CD14-positive monocyte (primary cell): ENCODE results near the gene GID8. TPM values are rescaled to one million over a fixed set of nuclear protein-coding genes. Genes with fewer than 3 reads are reported as not detected.

ENCODE experiments used
- DNase-seq, 3 donors: peaks; one replicate each; pipeline ENCODE4 v3.0.0-alpha.2; 2011 to 2022
- H2AFZ ChIP-seq: 2 replicates; pipeline ENCODE4 v1.6.0; 2012; ENCODE audit warnings: mild to moderate bottlenecking, low read depth, low read length, inconsistent platforms; ENCODE audit not compliant: insufficient read depth, poor library complexity, severe bottlenecking
- H3K27ac ChIP-seq, 2 donors: 1 replicate in 1 of 2; 2 replicates in 1 of 2; pipeline ENCODE4 v1.5.1; 2012 to 2013; ENCODE audit warnings: low read length in 2 of 2, control low read depth in 1 of 2, inconsistent platforms in 1 of 2, low read depth in 1 of 2, mild to moderate bottlenecking in 1 of 2
- H3K27me3 ChIP-seq, 2 donors: one replicate each; pipeline versions ENCODE4 v1.6.0 to v1.6.1; 2011 to 2013; ENCODE audit warnings: low read length in 2 of 2; ENCODE audit not compliant: control insufficient read depth in 2 of 2, insufficient read depth in 2 of 2
- H3K36me3 ChIP-seq, 2 donors: replicated peaks in 1 of 2; 1 replicate in 1 of 2; 2 replicates in 1 of 2; pipeline versions ENCODE4 v1.5.1 to v1.6.1; 2012 to 2013; ENCODE audit warnings: low read length in 2 of 2, control low read depth in 1 of 2, inconsistent platforms in 1 of 2, mild to moderate bottlenecking in 1 of 2; ENCODE audit not compliant: insufficient read depth in 2 of 2, control insufficient read depth in 1 of 2
- H3K4me1 ChIP-seq, 2 donors: 1 replicate in 1 of 2; 2 replicates in 1 of 2; pipeline versions ENCODE4 v1.5.1 to v1.6.1; 2012 to 2013; ENCODE audit warnings: low read length in 2 of 2, control low read depth in 1 of 2, inconsistent platforms in 1 of 2, mild to moderate bottlenecking in 1 of 2, moderate library complexity in 1 of 2; ENCODE audit not compliant: insufficient read depth in 2 of 2, control insufficient read depth in 1 of 2
- H3K4me2 ChIP-seq: replicated peaks from 2 replicates; pipeline ENCODE3; 2012; ENCODE audit warnings: low read length, moderate library complexity, mild to moderate bottlenecking; ENCODE audit not compliant: poor library complexity, severe bottlenecking; ENCODE audit errors: extremely low read depth
- H3K4me3 ChIP-seq, 3 experiments: fragments of 200-600 bp in 1 of 3; sonication (generic) in 1 of 3; replicated peaks in 1 of 3; 1 replicate in 2 of 3; 2 replicates in 1 of 3; pipeline ENCODE4 v1.5.1; 2011 to 2013; ENCODE audit warnings: low read length in 3 of 3, mild to moderate bottlenecking in 3 of 3, control low read depth in 2 of 3, low read depth in 2 of 3, inconsistent platforms in 1 of 3, moderate library complexity in 1 of 3
- H3K79me2 ChIP-seq: 2 replicates; pipeline ENCODE4 v1.6.0; 2012; ENCODE audit warnings: mild to moderate bottlenecking, control low read depth, inconsistent platforms, low read length, moderate library complexity; ENCODE audit not compliant: insufficient read depth
- H3K9ac ChIP-seq: 2 replicates; pipeline ENCODE4 v1.6.0; 2017; ENCODE audit warnings: low read length, mild to moderate bottlenecking; ENCODE audit not compliant: insufficient read depth, poor library complexity, severe bottlenecking
- H3K9me3 ChIP-seq, 2 donors: replicated peaks in 1 of 2; 1 replicate in 1 of 2; 2 replicates in 1 of 2; pipeline versions ENCODE4 v1.5.1 to v1.6.1; 2012 to 2013; ENCODE audit warnings: low read length in 2 of 2, control low read depth in 1 of 2; ENCODE audit not compliant: control insufficient read depth in 1 of 2, insufficient read depth in 1 of 2
- H4K20me1 ChIP-seq: 2 replicates; pipeline ENCODE4 v1.6.0; 2012; ENCODE audit warnings: mild to moderate bottlenecking, low read length, control low read depth, moderate library complexity; ENCODE audit not compliant: insufficient read depth
- H3K27ac Mint-ChIP-seq, 7 donors: one replicate each; pipeline ENCODE4 v1.8.0; 2020; ENCODE audit warnings: mild to moderate bottlenecking in 7 of 7, mixed read lengths in 7 of 7, moderate library complexity in 6 of 7, inconsistent platforms in 2 of 7
- H3K27me3 Mint-ChIP-seq, 3 donors: one replicate each; pipeline ENCODE4 v1.8.0; 2021 to 2022; ENCODE audit warnings: low read depth in 3 of 3, mild to moderate bottlenecking in 3 of 3, mixed read lengths in 3 of 3, moderate library complexity in 3 of 3, inconsistent platforms in 1 of 3
- H3K36me3 Mint-ChIP-seq, 2 donors: one replicate each; pipeline ENCODE4 v1.8.0; 2020; ENCODE audit warnings: mixed read lengths in 2 of 2, inconsistent platforms in 1 of 2, mild to moderate bottlenecking in 1 of 2
- H3K4me1 Mint-ChIP-seq: one replicate; pipeline ENCODE4 v1.8.0; 2020; ENCODE audit warnings: mild to moderate bottlenecking, mixed read lengths
- H3K4me3 Mint-ChIP-seq, 2 donors: one replicate each; pipeline ENCODE4 v1.8.0; 2020; ENCODE audit warnings: mild to moderate bottlenecking in 2 of 2, mixed read lengths in 2 of 2, moderate library complexity in 1 of 2
- H3K9me3 Mint-ChIP-seq, 7 donors: one replicate each; pipeline ENCODE4 v1.8.0; 2020 to 2022; ENCODE audit warnings: mixed read lengths in 7 of 7, mild to moderate bottlenecking in 6 of 7, moderate library complexity in 6 of 7, inconsistent platforms in 2 of 7
- CTCF ChIP-seq: fragments of 200-600 bp; IDR thresholded peaks from one replicate; pipeline ENCODE4 v1.8.0; 2022; ENCODE audit warnings: antibody characterized with exemption, mild to moderate bottlenecking
- WGBS: methylation state at CpG from one replicate; pipeline ENCODE4 v1.1.5; 2013; ENCODE audit warnings: missing lambda C conversion rate; ENCODE audit not compliant: insufficient coverage; 5-methylcytosine and 5-hydroxymethylcytosine counted together
- intact Hi-C, 2 donors: fragments of 100-400 bp; cut with micrococcal nuclease; formaldehyde crosslinking; loops; one replicate each; pipeline versions ENCODE4 v1.15.0 to v1.15.1; 2023
- polyA plus RNA-seq, 3 donors: library from polyadenylated mRNA; depleted of rRNA in 1 of 3; unstranded in 2 of 3; stranded (reverse) in 1 of 3; fragments of 300-500 nt in 2 of 3; fragments of >200 nt in 1 of 3; fragmentation: Illumina TruSeq in 2 of 3; gene quantifications; 1 replicate in 2 of 3; 2 replicates in 1 of 3; pipeline ENCODE4 v1.2.3, GENCODE V29; 2012 to 2021

The GID8 gene
- polyA plus RNA-seq, 3 donors = 12.4 to 19.7 (median 12.7) TPM

- H3K27me3 ChIP-seq = no peaks in the 10 kb centered on the region
- H3K9me3 ChIP-seq = peaks cover 6 to 8% of the 10 kb centered on the region in 2 donors
- WGBS = 98% methylated on average over 8 of the region's 10 CpGs
- Mint-ChIP-seq H3K4me1 (peaks cover 2% of the 10 kb centered on the region), H3K27me3 (peaks cover 0 to 1% (median 0%) of the 10 kb centered on the region in 3 donors), H3K36me3 (peaks cover 80 to 84% of the 10 kb centered on the region in 2 donors), H3K4me3 (no peak overlapping the region), H3K27ac (no peak overlapping the region), H3K9me3 (peaks cover 3 to 12% (median 6%) of the 10 kb centered on the region in 7 donors)
- H4K20me1 ChIP-seq = peaks cover 18% of the 10 kb centered on the region
- no peak overlapping the region for H3K9ac ChIP-seq
- H3K27ac ChIP-seq = no peak overlapping the region
- intact Hi-C loops = no loop called here
- peaks cover 76 to 93% of the 10 kb centered on the region in 2 donors for H3K36me3 ChIP-seq
- no peak for DNase-seq
- no peak overlapping the region for H3K4me3 ChIP-seq
- H3K4me1 ChIP-seq = peaks cover under 1 to 2% of the 10 kb centered on the region in 2 donors
- no peak overlapping the region for H3K4me2 ChIP-seq
- TF ChIP-seq CTCF = no peak
- H3K79me2 ChIP-seq = peaks cover 54% of the 10 kb centered on the region
- H2AFZ ChIP-seq = no peak overlapping the region
Measured at GRCh38 chr20:62944746-62945145, 6.8 kb downstream of the GID8 start.

- H3K9me3 Mint-ChIP-seq = peaks cover 3 to 12% (median 6%) of the 10 kb centered on the region in 7 donors
- WGBS = 95% methylated on average over 25 of the region's 25 CpGs
- H3K27ac ChIP-seq = no peak overlapping the region
- H3K9ac ChIP-seq = no peak overlapping the region
- no peaks in the 10 kb centered on the region for H3K27me3 ChIP-seq
- no peaks in the 10 kb centered on the region for H3K4me1 ChIP-seq
- peaks cover 85 to 89% of the 10 kb centered on the region in 2 donors for H3K36me3 Mint-ChIP-seq
- no peak overlapping the region for H3K4me3 Mint-ChIP-seq
- H3K4me1 Mint-ChIP-seq = no peaks in the 10 kb centered on the region
- H3K79me2 ChIP-seq = peaks cover 44% of the 10 kb centered on the region
- no peak overlapping the region for H3K4me3 ChIP-seq
- H3K9me3 ChIP-seq = peaks cover 6 to 8% of the 10 kb centered on the region in 2 donors
- H3K27me3 Mint-ChIP-seq = no peaks in the 10 kb centered on the region
- intact Hi-C loops = no loop called here
- TF ChIP-seq CTCF = no peak
- no peak for DNase-seq
- H2AFZ ChIP-seq = no peak overlapping the region
- H3K27ac Mint-ChIP-seq = no peak overlapping the region
- H3K36me3 ChIP-seq = peaks cover 76 to 97% of the 10 kb centered on the region in 2 donors
- H3K4me2 ChIP-seq = no peak overlapping the region
- H4K20me1 ChIP-seq = peaks cover 16% of the 10 kb centered on the region
Measured at GRCh38 chr20:62945771-62946339, 7.9 kb downstream of the GID8 start.
